Ishikawa (cell line): ENCODE data around the gene CETN3.

Source experiments
- FOXM1 ChIP-seq: IDR thresholded peaks from 2 replicates; pipeline ENCODE4 v1.6.1; 2012; ENCODE audit warnings: low read depth, borderline replicate concordance
- ZBTB7A ChIP-seq: IDR thresholded peaks from 2 replicates; pipeline ENCODE4 v1.6.1; 2012; ENCODE audit warnings: low read depth

- TF ChIP-seq ZBTB7A (no peak), FOXM1 (no peak)
Observed at GRCh38 chr5:90384389-90384788, 25.2 kb downstream of the CETN3 start.
